DOHH2 (cell line): ENCODE measurements around the gene TBC1D16.

ENCODE experiments used
- H3F3A ChIP-seq: fragments of 200-600 bp; sonication (generic), shearing (Covaris generic); 2 replicates; pipeline ENCODE4 v1.6.0; 2016; ENCODE audit warnings: antibody characterized with exemption, mild to moderate bottlenecking; ENCODE audit not compliant: control insufficient read depth, insufficient read depth
- H3K27ac ChIP-seq: fragments of 200-600 bp; sonication (generic); 2 replicates; pipeline ENCODE4 v1.5.1; 2014; ENCODE audit warnings: low read depth, mild to moderate bottlenecking, low read length, moderate library complexity
- H3K27me3 ChIP-seq: fragments of 200-600 bp; sonication (generic); 2 replicates; pipeline ENCODE4 v1.6.1; 2014; ENCODE audit warnings: mild to moderate bottlenecking, low read length, mixed read lengths; ENCODE audit not compliant: control insufficient read depth
- H3K36me3 ChIP-seq: fragments of 200-600 bp; sonication (generic); 2 replicates; pipeline ENCODE4 v1.6.1; 2014; ENCODE audit warnings: mild to moderate bottlenecking, low read length, moderate library complexity, mixed read lengths; ENCODE audit not compliant: control insufficient read depth
- H3K4me1 ChIP-seq: fragments of 200-600 bp; sonication (generic); 2 replicates; pipeline ENCODE4 v1.6.1; 2014; ENCODE audit warnings: mild to moderate bottlenecking, low read length, mixed read lengths; ENCODE audit not compliant: control insufficient read depth
- H3K4me2 ChIP-seq: fragments of 200-600 bp; sonication (generic); 2 replicates; pipeline ENCODE4 v1.6.0; 2014; ENCODE audit warnings: mild to moderate bottlenecking, low read length, moderate library complexity
- H3K4me3 ChIP-seq: fragments of 200-600 bp; sonication (generic); 2 replicates; pipeline ENCODE4 v1.5.1; 2014; ENCODE audit warnings: mild to moderate bottlenecking, low read length, mixed read lengths
- H3K79me2 ChIP-seq: fragments of 200-600 bp; sonication (generic); 2 replicates; pipeline ENCODE4 v1.6.1; 2014; ENCODE audit warnings: mild to moderate bottlenecking, low read length, mixed read lengths; ENCODE audit not compliant: control insufficient read depth
- H3K9me2 ChIP-seq: fragments of 200-600 bp; sonication (generic); replicated peaks from 2 replicates; pipeline ENCODE4 v1.6.1; 2014; ENCODE audit warnings: mild to moderate bottlenecking, low read length, mixed read lengths; ENCODE audit not compliant: control insufficient read depth
- H3K9me3 ChIP-seq: fragments of 200-600 bp; sonication (generic); 2 replicates; pipeline ENCODE4 v1.6.1; 2014; ENCODE audit warnings: antibody characterized with exemption, low read length, mixed read lengths; ENCODE audit not compliant: control insufficient read depth, insufficient read depth
- H4K20me1 ChIP-seq: fragments of 200-600 bp; sonication (generic); 2 replicates; pipeline ENCODE4 v1.6.0; 2014; ENCODE audit warnings: low read depth, mild to moderate bottlenecking, antibody characterized with exemption, low read length, moderate library complexity; ENCODE audit not compliant: control insufficient read depth, insufficient read depth
- EZH2phosphoT487 ChIP-seq: fragments of 200-600 bp; sonication (generic); IDR thresholded peaks from 2 replicates; pipeline ENCODE4 v1.6.1; 2017; ENCODE audit warnings: borderline replicate concordance, mild to moderate bottlenecking, antibody characterized with exemption, low read length, moderate library complexity, mixed read lengths
- TF ChIP-seq, protein P1 (sequence below): fragments of 200-600 bp; sonication (generic); IDR thresholded peaks from one replicate; pipeline ENCODE4 v1.5.1; 2014; ENCODE audit warnings: antibody characterized with exemption, mild to moderate bottlenecking, low read depth, low read length; ENCODE audit not compliant: poor library complexity, severe bottlenecking

The TBC1D16 gene, protein sequence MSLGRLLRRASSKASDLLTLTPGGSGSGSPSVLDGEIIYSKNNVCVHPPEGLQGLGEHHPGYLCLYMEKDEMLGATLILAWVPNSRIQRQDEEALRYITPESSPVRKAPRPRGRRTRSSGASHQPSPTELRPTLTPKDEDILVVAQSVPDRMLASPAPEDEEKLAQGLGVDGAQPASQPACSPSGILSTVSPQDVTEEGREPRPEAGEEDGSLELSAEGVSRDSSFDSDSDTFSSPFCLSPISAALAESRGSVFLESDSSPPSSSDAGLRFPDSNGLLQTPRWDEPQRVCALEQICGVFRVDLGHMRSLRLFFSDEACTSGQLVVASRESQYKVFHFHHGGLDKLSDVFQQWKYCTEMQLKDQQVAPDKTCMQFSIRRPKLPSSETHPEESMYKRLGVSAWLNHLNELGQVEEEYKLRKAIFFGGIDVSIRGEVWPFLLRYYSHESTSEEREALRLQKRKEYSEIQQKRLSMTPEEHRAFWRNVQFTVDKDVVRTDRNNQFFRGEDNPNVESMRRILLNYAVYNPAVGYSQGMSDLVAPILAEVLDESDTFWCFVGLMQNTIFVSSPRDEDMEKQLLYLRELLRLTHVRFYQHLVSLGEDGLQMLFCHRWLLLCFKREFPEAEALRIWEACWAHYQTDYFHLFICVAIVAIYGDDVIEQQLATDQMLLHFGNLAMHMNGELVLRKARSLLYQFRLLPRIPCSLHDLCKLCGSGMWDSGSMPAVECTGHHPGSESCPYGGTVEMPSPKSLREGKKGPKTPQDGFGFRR

DNA sequence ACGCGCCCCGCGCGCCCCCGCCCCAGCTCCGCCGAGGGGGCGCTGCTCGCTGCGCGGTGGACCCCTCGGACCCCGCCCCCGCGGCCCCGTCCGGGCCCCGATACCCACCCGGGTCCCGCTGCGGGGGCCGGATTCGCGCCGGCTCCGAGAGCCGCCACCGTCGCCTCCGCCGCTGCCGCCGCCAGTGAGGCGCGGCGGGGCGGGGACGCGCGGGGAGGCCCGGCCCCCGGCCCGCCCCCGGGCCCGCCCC is at the start of gene TBC1D16:
TBC1D16 (minus strand) TSS at position 186 of the 250 bp plus-strand sequence. CDS start 22,325 bp downstream, outside the sequence.
- Histone ChIP-seq H3K27ac (no peak within 1 kb of the TSS), H3K27me3 (peaks cover 38% of the 10 kb centered on the region), H3K79me2 (no peaks in the 10 kb centered on the region), H3K36me3 (no peaks in the 10 kb centered on the region), H3K4me2 (peak within 1 kb of the TSS; percentile 86), H3K9me3 (no peaks in the 10 kb centered on the region), H3K4me3 (peak within 1 kb of the TSS; percentile 73), H4K20me1 (no peaks in the 10 kb centered on the region), H3K4me1 (peaks cover 11% of the 10 kb centered on the region), H3F3A (no peaks in the 10 kb centered on the region), H3K9me2 (no peaks in the 10 kb centered on the region)
- TF ChIP-seq, protein P1, sequence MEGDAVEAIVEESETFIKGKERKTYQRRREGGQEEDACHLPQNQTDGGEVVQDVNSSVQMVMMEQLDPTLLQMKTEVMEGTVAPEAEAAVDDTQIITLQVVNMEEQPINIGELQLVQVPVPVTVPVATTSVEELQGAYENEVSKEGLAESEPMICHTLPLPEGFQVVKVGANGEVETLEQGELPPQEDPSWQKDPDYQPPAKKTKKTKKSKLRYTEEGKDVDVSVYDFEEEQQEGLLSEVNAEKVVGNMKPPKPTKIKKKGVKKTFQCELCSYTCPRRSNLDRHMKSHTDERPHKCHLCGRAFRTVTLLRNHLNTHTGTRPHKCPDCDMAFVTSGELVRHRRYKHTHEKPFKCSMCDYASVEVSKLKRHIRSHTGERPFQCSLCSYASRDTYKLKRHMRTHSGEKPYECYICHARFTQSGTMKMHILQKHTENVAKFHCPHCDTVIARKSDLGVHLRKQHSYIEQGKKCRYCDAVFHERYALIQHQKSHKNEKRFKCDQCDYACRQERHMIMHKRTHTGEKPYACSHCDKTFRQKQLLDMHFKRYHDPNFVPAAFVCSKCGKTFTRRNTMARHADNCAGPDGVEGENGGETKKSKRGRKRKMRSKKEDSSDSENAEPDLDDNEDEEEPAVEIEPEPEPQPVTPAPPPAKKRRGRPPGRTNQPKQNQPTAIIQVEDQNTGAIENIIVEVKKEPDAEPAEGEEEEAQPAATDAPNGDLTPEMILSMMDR = no peak
- TF ChIP-seq EZH2phosphoT487 = no peak

DNA sequence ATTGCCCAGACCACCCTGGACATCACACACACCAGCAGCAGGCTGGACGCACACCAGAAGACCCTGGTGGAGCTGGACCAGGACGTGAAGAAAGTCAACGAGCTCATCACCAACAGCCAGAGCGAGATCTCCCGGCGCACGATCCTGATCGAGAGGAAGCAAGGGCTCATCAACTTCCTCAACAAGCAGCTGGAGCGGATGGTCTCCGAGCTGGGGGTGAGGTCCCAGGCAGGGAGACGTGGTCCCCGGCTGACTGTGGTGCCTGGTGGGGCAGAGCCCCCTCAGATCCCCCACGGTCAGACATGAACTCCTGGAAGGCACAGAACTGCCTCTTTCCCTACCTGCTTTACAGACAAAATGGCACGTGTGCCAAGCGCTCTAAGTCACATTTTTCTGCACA is 49.1 kb upstream of the TBC1D16 start:
- Histone ChIP-seq H3F3A (no peaks in the 10 kb centered on the region), H3K9me2 (no peaks in the 10 kb centered on the region), H4K20me1 (no peaks in the 10 kb centered on the region), H3K79me2 (no peaks in the 10 kb centered on the region), H3K27ac (no peak overlapping the region), H3K4me1 (no peaks in the 10 kb centered on the region), H3K27me3 (peaks cover 6% of the 10 kb centered on the region; the same call in 1 of the 2 replicates), H3K36me3 (no peaks in the 10 kb centered on the region), H3K9me3 (no peaks in the 10 kb centered on the region), H3K4me3 (no peak overlapping the region), H3K4me2 (no peak overlapping the region)
- TF ChIP-seq, protein P1 = no peak
- TF ChIP-seq EZH2phosphoT487 = no peak

DNA sequence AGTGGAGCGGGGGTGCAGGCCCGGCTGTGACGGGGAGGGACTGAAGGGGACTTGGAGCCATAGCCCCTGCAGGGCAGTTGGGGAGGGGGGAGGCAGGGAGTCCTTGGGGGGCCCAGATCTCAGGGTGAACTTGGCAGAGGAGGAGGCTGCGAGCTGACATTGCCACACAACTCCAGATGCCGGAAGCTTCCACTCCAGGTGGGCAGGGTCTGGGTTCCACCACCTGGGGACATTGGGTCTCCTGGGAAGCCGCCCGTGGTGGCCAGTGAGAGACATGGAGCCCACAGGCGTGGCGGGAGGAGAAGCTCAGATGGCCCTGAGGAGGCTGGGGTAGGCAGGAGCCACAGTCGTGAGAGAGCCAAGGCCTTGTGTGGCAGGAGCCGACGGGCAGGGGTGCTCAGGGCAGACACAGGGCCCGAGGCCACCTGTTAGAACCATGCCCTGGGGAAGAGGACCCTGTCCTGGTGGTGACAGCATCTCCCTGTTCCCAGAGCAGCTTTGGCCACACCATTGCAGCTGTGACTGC is 47.5 kb upstream of the TBC1D16 start:
- no peaks in the 10 kb centered on the region for H3K36me3 ChIP-seq
- H3K9me2 ChIP-seq = no peaks in the 10 kb centered on the region
- H3K4me3 ChIP-seq = no peak overlapping the region
- H3K27me3 ChIP-seq = peaks cover 6% of the 10 kb centered on the region; the same call in 1 of the 2 replicates
- no peak for TF ChIP-seq EZH2phosphoT487
- TF ChIP-seq, protein P1 = no peak
- no peaks in the 10 kb centered on the region for H4K20me1 ChIP-seq
- H3K27ac ChIP-seq = no peak overlapping the region
- no peaks in the 10 kb centered on the region for H3K4me1 ChIP-seq
- H3K9me3 ChIP-seq = no peaks in the 10 kb centered on the region
- no peaks in the 10 kb centered on the region for H3F3A ChIP-seq
- H3K79me2 ChIP-seq = no peaks in the 10 kb centered on the region
- H3K4me2 ChIP-seq = no peak overlapping the region
